Gastroesophageal sphincter (tissue), 3 donors: ENCODE data around the gene LIN54.

Source experiments
- CTCF ChIP-seq, 4 experiments: fragments of 200-600 bp in 2 of 4; fragments of 450-650 bp in 2 of 4; sonication (generic) in 1 of 4; IDR thresholded peaks; one replicate each; pipeline ENCODE4 v1.5.1; 2017 to 2019; ENCODE audit warnings: antibody characterized with exemption in 4 of 4, mild to moderate bottlenecking in 2 of 4, moderate library complexity in 2 of 4
- EP300 ChIP-seq: sonication (generic); formaldehyde crosslinking; IDR thresholded peaks from one replicate; pipeline ENCODE4 v1.6.1; 2017; ENCODE audit warnings: antibody characterized with exemption, mild to moderate bottlenecking
- POLR2A ChIP-seq, 2 donors: fragments of 450-650 bp; IDR thresholded peaks; one replicate each; pipeline ENCODE4 v1.6.1; 2017; ENCODE audit warnings: antibody characterized with exemption in 2 of 2, mild to moderate bottlenecking in 2 of 2, moderate library complexity in 1 of 2

GRCh38 chr4:83028976-83029375, 18.4 kb upstream of the LIN54 start:
- no peak for TF ChIP-seq EP300
- no peak for TF ChIP-seq CTCF (IDR thresholded peaks at IDR 0.05)
- no peak for TF ChIP-seq POLR2A (IDR thresholded peaks at IDR 0.05)
